ENCODE measurements around the gene HDAC4.

The HDAC4 gene

GRCh38 chr2:239064253-239064652 is 336.6 kb downstream of the HDAC4 start:
- TF ChIP-seq EZH2phosphoT487 (IDR thresholded peaks at IDR 0.05; ENCODE audit: borderline replicate concordance) (no peak), CTCF (conservative IDR thresholded peaks at IDR 0.05; ENCODE audit: low read length) (no peak)
- no peaks in the 10 kb centered on the region for H3K27me3 ChIP-seq (ENCODE audit: insufficient read depth, low read length, poor library complexity, severe bottlenecking)
- no peaks in the 10 kb centered on the region for H4K20me1 ChIP-seq (ENCODE audit: insufficient read depth, low read length, poor library complexity, severe bottlenecking)
- no peaks in the 10 kb centered on the region for H3K79me2 ChIP-seq (ENCODE audit: insufficient read depth, low read length)
- peaks cover 9% of the 10 kb centered on the region for H3K4me1 ChIP-seq (ENCODE audit: insufficient read depth, low read length, poor library complexity, severe bottlenecking)
- H3K9me2 ChIP-seq (replicated peaks; ENCODE audit: low read depth, low read length) = no peaks in the 10 kb centered on the region
- H3K4me3 ChIP-seq (ENCODE audit: low read length, poor library complexity, severe bottlenecking) = no peak overlapping the region
- H3K4me2 ChIP-seq (ENCODE audit: low read depth, low read length, poor library complexity, severe bottlenecking) = no peak overlapping the region
- H3K9me3 ChIP-seq (ENCODE audit: insufficient read depth, low read depth, low read length) = no peaks in the 10 kb centered on the region
- no peaks in the 10 kb centered on the region for H3K36me3 ChIP-seq (ENCODE audit: insufficient read depth, low read length)
- H3K9ac ChIP-seq (ENCODE audit: low read depth, low read length, poor library complexity, severe bottlenecking) = no peak overlapping the region
- H3F3A ChIP-seq (ENCODE audit: low read depth) = peaks cover 2% of the 10 kb centered on the region; the same call in 1 of the 2 replicates
- no peak overlapping the region for H2AFZ ChIP-seq (ENCODE audit: low read length)

- H3K4me1 ChIP-seq (ENCODE audit: insufficient read depth, low read length, poor library complexity, severe bottlenecking) = peaks cover 19% of the 10 kb centered on the region
- TF ChIP-seq CTCF (conservative IDR thresholded peaks at IDR 0.05; ENCODE audit: low read length) = no peak
- TF ChIP-seq EZH2phosphoT487 (IDR thresholded peaks at IDR 0.05; ENCODE audit: borderline replicate concordance) = no peak
- H3K79me2 ChIP-seq (ENCODE audit: insufficient read depth, low read length) = no peaks in the 10 kb centered on the region
- no peaks in the 10 kb centered on the region for H3K27me3 ChIP-seq (ENCODE audit: insufficient read depth, low read length, poor library complexity, severe bottlenecking)
- H3F3A ChIP-seq (ENCODE audit: low read depth) = peaks cover 3% of the 10 kb centered on the region; the same call in 1 of the 2 replicates
- no peak overlapping the region for H3K9ac ChIP-seq (ENCODE audit: low read depth, low read length, poor library complexity, severe bottlenecking)
- H3K9me2 ChIP-seq (replicated peaks; ENCODE audit: low read depth, low read length) = no peaks in the 10 kb centered on the region
- no peaks in the 10 kb centered on the region for H4K20me1 ChIP-seq (ENCODE audit: insufficient read depth, low read length, poor library complexity, severe bottlenecking)
- H3K36me3 ChIP-seq (ENCODE audit: insufficient read depth, low read length) = no peaks in the 10 kb centered on the region
- no peak overlapping the region for H2AFZ ChIP-seq (ENCODE audit: low read length)
- no peak overlapping the region for H3K4me3 ChIP-seq (ENCODE audit: low read length, poor library complexity, severe bottlenecking)
- no peak overlapping the region for H3K4me2 ChIP-seq (ENCODE audit: low read depth, low read length, poor library complexity, severe bottlenecking)
- H3K9me3 ChIP-seq (ENCODE audit: insufficient read depth, low read depth, low read length) = no peaks in the 10 kb centered on the region
These were observed 338.1 kb downstream of the HDAC4 start for GRCh38 chr2:239062743-239063142.

- no peak overlapping the region for H2AFZ ChIP-seq (ENCODE audit: low read length)
- no peak for TF ChIP-seq CTCF (conservative IDR thresholded peaks at IDR 0.05; ENCODE audit: low read length)
- TF ChIP-seq EZH2phosphoT487 (IDR thresholded peaks at IDR 0.05; ENCODE audit: borderline replicate concordance) = no peak
- peaks cover 3% of the 10 kb centered on the region; the same call in 1 of the 2 replicates for H3F3A ChIP-seq (ENCODE audit: low read depth)
- no peaks in the 10 kb centered on the region for H3K27me3 ChIP-seq (ENCODE audit: insufficient read depth, low read length, poor library complexity, severe bottlenecking)
- no peaks in the 10 kb centered on the region for H4K20me1 ChIP-seq (ENCODE audit: insufficient read depth, low read length, poor library complexity, severe bottlenecking)
- no peak overlapping the region for H3K4me3 ChIP-seq (ENCODE audit: low read length, poor library complexity, severe bottlenecking)
- no peak overlapping the region for H3K9ac ChIP-seq (ENCODE audit: low read depth, low read length, poor library complexity, severe bottlenecking)
- H3K79me2 ChIP-seq (ENCODE audit: insufficient read depth, low read length) = no peaks in the 10 kb centered on the region
- H3K9me2 ChIP-seq (replicated peaks; ENCODE audit: low read depth, low read length) = no peaks in the 10 kb centered on the region
- H3K4me1 ChIP-seq (ENCODE audit: insufficient read depth, low read length, poor library complexity, severe bottlenecking) = peaks cover 19% of the 10 kb centered on the region
- H3K9me3 ChIP-seq (ENCODE audit: insufficient read depth, low read depth, low read length) = no peaks in the 10 kb centered on the region
- H3K36me3 ChIP-seq (ENCODE audit: insufficient read depth, low read length) = no peaks in the 10 kb centered on the region
- no peak overlapping the region for H3K4me2 ChIP-seq (ENCODE audit: low read depth, low read length, poor library complexity, severe bottlenecking)
These were observed 338.8 kb downstream of the HDAC4 start for GRCh38 chr2:239061824-239062570.

Measured in Loucy (cell line).